Mesendoderm (in vitro differentiated cells): ENCODE results near the gene CLINT1.

Experiments
- DNase-seq: peaks from one replicate; pipeline ENCODE4 v3.0.0; 2013
- H2AK5ac ChIP-seq: 2 replicates; pipeline ENCODE4 v1.6.1; 2013; ENCODE audit warnings: low read length, inconsistent platforms
- H2BK120ac ChIP-seq: 2 replicates; pipeline ENCODE4 v1.6.1; 2013; ENCODE audit warnings: low read depth, mild to moderate bottlenecking, low read length, moderate library complexity, mixed read lengths
- H2BK15ac ChIP-seq: replicated peaks from 2 replicates; pipeline ENCODE4 v1.6.1; 2013; ENCODE audit warnings: low read depth, mild to moderate bottlenecking, moderate library complexity
- H2BK5ac ChIP-seq: 2 replicates; pipeline ENCODE4 v1.6.1; 2013; ENCODE audit warnings: low read length, inconsistent platforms
- H3K18ac ChIP-seq: 2 replicates; pipeline ENCODE4 v1.6.1; 2013; ENCODE audit warnings: mild to moderate bottlenecking, low read length, mixed read lengths
- H3K23ac ChIP-seq: one replicate; pipeline ENCODE4 v1.6.1; 2013; ENCODE audit warnings: low read length
- H3K27ac ChIP-seq: 2 replicates; pipeline ENCODE4 v1.5.1; 2013; ENCODE audit warnings: low read depth, mild to moderate bottlenecking, inconsistent platforms, low read length, moderate library complexity
- H3K27me3 ChIP-seq: 2 replicates; pipeline ENCODE4 v1.6.1; 2013; ENCODE audit warnings: low read length, control low read depth, mild to moderate bottlenecking, inconsistent platforms; ENCODE audit not compliant: insufficient read depth, poor library complexity
- H3K36me3 ChIP-seq: 2 replicates; pipeline ENCODE4 v1.6.1; 2013; ENCODE audit warnings: low read length, inconsistent platforms; ENCODE audit not compliant: control insufficient read depth, insufficient read depth
- H3K4ac ChIP-seq: one replicate; pipeline ENCODE4 v1.6.1; 2013; ENCODE audit warnings: low read depth, mild to moderate bottlenecking, low read length, moderate library complexity
- H3K4me1 ChIP-seq: 2 replicates; pipeline ENCODE4 v1.6.1; 2013; ENCODE audit warnings: low read depth, low read length, inconsistent platforms; ENCODE audit not compliant: control insufficient read depth
- H3K4me2 ChIP-seq: 2 replicates; pipeline ENCODE4 v1.6.1; 2013; ENCODE audit warnings: low read length
- H3K4me3 ChIP-seq: 2 replicates; pipeline ENCODE4 v1.5.1; 2013; ENCODE audit warnings: mild to moderate bottlenecking, low read length
- H3K56ac ChIP-seq: one replicate; pipeline ENCODE4 v1.6.1; 2013; ENCODE audit warnings: low read length
- H3K79me1 ChIP-seq: 2 replicates; pipeline ENCODE4 v1.6.1; 2013; ENCODE audit warnings: low read length, inconsistent platforms
- H3K79me2 ChIP-seq: 2 replicates; pipeline ENCODE4 v1.6.1; 2013; ENCODE audit warnings: mild to moderate bottlenecking, low read length; ENCODE audit not compliant: control insufficient read depth, insufficient read depth
- H3K9ac ChIP-seq: 2 replicates; pipeline ENCODE4 v1.6.1; 2013; ENCODE audit warnings: low read length, inconsistent platforms
- H4K5ac ChIP-seq: one replicate; pipeline ENCODE4 v1.6.1; 2013; ENCODE audit warnings: low read length
- H4K8ac ChIP-seq: one replicate; pipeline ENCODE4 v1.6.1; 2013; ENCODE audit warnings: low read depth, mild to moderate bottlenecking, control low read depth, low read length, moderate library complexity
- WGBS: extraction: QIAGEN DNeasy Blood & Tissue Kit; methylation state at CpG from one replicate; pipeline ENCODE4 v1.1.7; 2013; ENCODE audit warnings: low lambda C conversion rate, missing lambda C conversion rate; ENCODE audit not compliant: insufficient coverage; ENCODE audit errors: extremely low coverage; 5-methylcytosine and 5-hydroxymethylcytosine counted together

The CLINT1 gene

GRCh38 chr5:157836121-157836753 lies 22.7 kb downstream of the CLINT1 start:
- H3K23ac ChIP-seq, result no peak overlapping the region
- no peaks in the 10 kb centered on the region for H3K4me1 ChIP-seq
- no peak overlapping the region for H2BK5ac ChIP-seq
- H3K56ac ChIP-seq, result no peak overlapping the region
- no peak overlapping the region for H3K4ac ChIP-seq
- no peak overlapping the region for H2BK15ac ChIP-seq
- no CpG with 5 or more reads among the region's 2 CpGs for WGBS
- H2BK120ac ChIP-seq, result no peak overlapping the region
- H3K4me2 ChIP-seq, result no peak overlapping the region
- no peak overlapping the region for H2AK5ac ChIP-seq
- peaks cover 44% of the 10 kb centered on the region for H3K79me2 ChIP-seq
- H3K9ac ChIP-seq, result no peak overlapping the region
- no peak overlapping the region for H4K5ac ChIP-seq
- peaks cover 14% of the 10 kb centered on the region for H3K79me1 ChIP-seq
- H3K4me3 ChIP-seq, result no peak overlapping the region
- DNase-seq, result peak; percentile 55
- H3K18ac ChIP-seq, result no peak overlapping the region
- no peaks in the 10 kb centered on the region for H3K36me3 ChIP-seq
- no peaks in the 10 kb centered on the region for H3K27me3 ChIP-seq
- no peak overlapping the region for H4K8ac ChIP-seq
- H3K27ac ChIP-seq, result no peak overlapping the region

GRCh38 chr5:157835041-157835440 lies 23.9 kb downstream of the CLINT1 start:
- Histone ChIP-seq H3K9ac (no peak overlapping the region), H2BK5ac (no peak overlapping the region), H3K79me2 (peaks cover 44% of the 10 kb centered on the region), H4K5ac (no peak overlapping the region), H3K4me3 (no peak overlapping the region), H2BK15ac (no peak overlapping the region), H3K79me1 (peaks cover 14% of the 10 kb centered on the region), H3K23ac (no peak overlapping the region), H2BK120ac (no peak overlapping the region), H3K36me3 (no peaks in the 10 kb centered on the region), H3K4ac (no peak overlapping the region), H3K4me2 (no peak overlapping the region), H3K56ac (no peak overlapping the region), H3K18ac (no peak overlapping the region), H4K8ac (no peak overlapping the region), H3K27me3 (no peaks in the 10 kb centered on the region), H3K27ac (no peak overlapping the region), H2AK5ac (no peak overlapping the region), H3K4me1 (no peaks in the 10 kb centered on the region)
- DNase-seq, result no peak
- WGBS, result no CpG with 5 or more reads among the region's 5 CpGs

- no CpG with 5 or more reads among the region's 4 CpGs for WGBS
Observed at GRCh38 chr5:157828944-157829639, 29.9 kb downstream of the CLINT1 start.

GRCh38 chr5:157828105-157828943 lies 30.6 kb downstream of the CLINT1 start:
- no peaks in the 10 kb centered on the region for H3K36me3 ChIP-seq
- H3K4me3 ChIP-seq, result no peak overlapping the region
- no peak overlapping the region for H4K8ac ChIP-seq
- H3K23ac ChIP-seq, result no peak overlapping the region
- H3K79me1 ChIP-seq, result peaks cover 3% of the 10 kb centered on the region
- H2BK120ac ChIP-seq, result no peak overlapping the region
- WGBS, result no CpG with 5 or more reads among the region's 8 CpGs
- no peak overlapping the region for H3K18ac ChIP-seq
- H3K27ac ChIP-seq, result no peak overlapping the region
- H3K4ac ChIP-seq, result no peak overlapping the region
- H3K4me2 ChIP-seq, result no peak overlapping the region
- H4K5ac ChIP-seq, result no peak overlapping the region
- no peaks in the 10 kb centered on the region for H3K4me1 ChIP-seq
- no peaks in the 10 kb centered on the region for H3K27me3 ChIP-seq
- no peak overlapping the region for H2AK5ac ChIP-seq
- no peak overlapping the region for H2BK5ac ChIP-seq
- no peak for DNase-seq
- peaks cover 35% of the 10 kb centered on the region for H3K79me2 ChIP-seq
- no peak overlapping the region for H3K56ac ChIP-seq
- H2BK15ac ChIP-seq, result no peak overlapping the region
- H3K9ac ChIP-seq, result no peak overlapping the region

More at GRCh38 chr5:157828944-157829639, 29.9 kb downstream of the CLINT1 start:
- Histone ChIP-seq H3K18ac (no peak overlapping the region), H2BK120ac (no peak overlapping the region), H3K27me3 (no peaks in the 10 kb centered on the region), H3K23ac (no peak overlapping the region), H2BK5ac (no peak overlapping the region), H3K4me3 (no peak overlapping the region), H3K36me3 (no peaks in the 10 kb centered on the region), H3K4ac (no peak overlapping the region), H3K9ac (no peak overlapping the region), H2BK15ac (no peak overlapping the region), H3K4me1 (no peaks in the 10 kb centered on the region), H3K56ac (no peak overlapping the region), H3K4me2 (no peak overlapping the region), H3K79me1 (peaks cover 6% of the 10 kb centered on the region), H3K27ac (no peak overlapping the region), H4K8ac (no peak overlapping the region), H2AK5ac (no peak overlapping the region), H4K5ac (no peak overlapping the region), H3K79me2 (peaks cover 38% of the 10 kb centered on the region)
- DNase-seq, result peak; percentile 73

- Histone ChIP-seq H3K9ac (no peak overlapping the region), H3K23ac (no peak overlapping the region), H2AK5ac (no peak overlapping the region), H2BK120ac (no peak overlapping the region), H3K36me3 (no peaks in the 10 kb centered on the region), H3K18ac (no peak overlapping the region), H4K5ac (no peak overlapping the region), H2BK15ac (no peak overlapping the region), H3K27me3 (no peaks in the 10 kb centered on the region), H3K79me2 (peaks cover 28% of the 10 kb centered on the region), H3K56ac (no peak overlapping the region), H2BK5ac (no peak overlapping the region), H3K79me1 (peaks cover 3% of the 10 kb centered on the region), H3K4ac (no peak overlapping the region), H3K4me1 (no peaks in the 10 kb centered on the region), H4K8ac (no peak overlapping the region), H3K4me3 (no peak overlapping the region), H3K27ac (no peak overlapping the region), H3K4me2 (no peak overlapping the region)
- WGBS, result no CpG with 5 or more reads among the region's 3 CpGs
- no peak for DNase-seq
Observed at GRCh38 chr5:157827423-157827822, 31.5 kb downstream of the CLINT1 start.
